HG02840 (cell line): ENCODE data around the gene CCR6.
"Not testable (repeated sequence)": the region's sequence is repeated elsewhere in the genome, so short reads cannot be mapped to it uniquely, and the experiment has no call there.

ENCODE experiments used
- ATAC-seq: cut with Tn5 transposase; IDR thresholded peaks from one replicate; pipeline ENCODE4 v1.9.1; 2021; ENCODE audit warnings: mild to moderate bottlenecking, moderate library complexity, moderate number of reproducible peaks; ENCODE audit not compliant: unreplicated experiment, low FRiP score

The CCR6 gene

DNA sequence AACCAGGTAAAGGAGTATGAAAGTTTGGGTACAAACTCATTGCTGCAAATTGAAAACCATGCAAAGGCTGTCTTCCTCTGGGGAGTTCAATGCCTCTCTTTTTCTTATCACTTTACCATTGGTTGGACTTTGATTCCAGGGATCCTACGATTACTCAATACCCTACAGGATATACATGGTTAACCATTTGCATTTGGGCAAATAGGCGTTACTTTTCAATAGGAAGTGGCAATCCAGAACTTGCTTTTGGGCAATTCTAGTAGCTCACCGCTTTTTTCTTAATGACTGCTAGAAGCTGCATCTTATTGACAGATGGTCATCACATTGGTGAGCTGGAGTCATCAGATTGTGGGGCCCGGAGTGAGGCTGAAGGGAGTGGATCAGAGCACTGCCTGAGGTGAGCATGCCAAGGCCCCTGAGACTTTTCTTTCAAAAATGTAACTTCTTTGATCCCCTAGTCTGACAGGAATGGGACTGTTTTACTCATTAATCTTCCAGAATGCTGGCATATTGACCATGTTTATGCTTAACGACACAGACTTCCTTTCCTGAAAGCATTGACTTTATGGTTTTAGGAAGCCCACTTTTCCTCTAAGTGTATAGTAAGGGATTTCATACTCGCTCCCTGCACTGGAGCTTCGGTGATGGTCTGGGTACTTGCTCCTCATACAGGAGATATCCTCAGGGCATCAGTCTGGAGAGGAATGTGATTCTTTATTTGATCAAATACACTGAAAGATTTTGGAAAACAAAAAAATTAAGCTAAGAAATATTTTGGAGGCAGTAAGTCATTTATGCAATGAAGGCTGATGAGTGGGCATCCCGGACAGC lies at the start of gene CCR6:
Gene CCR6, plus strand, starts transcription at position 270 of the 831 bp plus-strand sequence. CDS start 13,039 bp downstream, outside the sequence.
- no peak for ATAC-seq

DNA sequence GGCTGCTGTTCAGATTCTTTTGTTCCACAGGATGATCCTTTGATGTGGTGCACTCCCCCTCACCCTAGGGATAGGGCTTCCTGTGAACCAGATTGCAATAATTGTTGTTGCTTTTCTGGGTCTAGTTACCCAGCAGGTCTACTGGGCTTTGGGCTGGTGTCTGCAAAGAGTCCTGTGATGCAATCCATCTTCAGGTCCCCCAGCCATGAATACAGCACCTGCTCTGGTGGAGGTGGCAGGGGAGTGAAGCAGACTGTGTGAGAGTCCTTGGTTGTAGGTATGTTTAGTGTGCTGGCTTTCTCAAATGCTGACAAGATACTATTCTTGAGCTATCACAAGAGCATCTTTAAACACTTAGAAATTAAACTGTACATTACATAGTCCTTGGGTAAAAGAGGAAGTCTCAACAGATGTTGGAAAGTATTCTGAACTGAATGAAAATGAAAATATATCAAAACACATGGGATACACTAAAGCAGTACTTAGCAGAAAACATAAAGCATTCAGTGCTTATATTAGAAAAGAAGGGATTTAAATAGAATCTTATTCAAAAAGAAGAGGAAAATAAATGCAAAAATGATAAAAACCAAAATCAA lies 49.1 kb upstream of the CCR6 start:
- no peak for ATAC-seq

DNA sequence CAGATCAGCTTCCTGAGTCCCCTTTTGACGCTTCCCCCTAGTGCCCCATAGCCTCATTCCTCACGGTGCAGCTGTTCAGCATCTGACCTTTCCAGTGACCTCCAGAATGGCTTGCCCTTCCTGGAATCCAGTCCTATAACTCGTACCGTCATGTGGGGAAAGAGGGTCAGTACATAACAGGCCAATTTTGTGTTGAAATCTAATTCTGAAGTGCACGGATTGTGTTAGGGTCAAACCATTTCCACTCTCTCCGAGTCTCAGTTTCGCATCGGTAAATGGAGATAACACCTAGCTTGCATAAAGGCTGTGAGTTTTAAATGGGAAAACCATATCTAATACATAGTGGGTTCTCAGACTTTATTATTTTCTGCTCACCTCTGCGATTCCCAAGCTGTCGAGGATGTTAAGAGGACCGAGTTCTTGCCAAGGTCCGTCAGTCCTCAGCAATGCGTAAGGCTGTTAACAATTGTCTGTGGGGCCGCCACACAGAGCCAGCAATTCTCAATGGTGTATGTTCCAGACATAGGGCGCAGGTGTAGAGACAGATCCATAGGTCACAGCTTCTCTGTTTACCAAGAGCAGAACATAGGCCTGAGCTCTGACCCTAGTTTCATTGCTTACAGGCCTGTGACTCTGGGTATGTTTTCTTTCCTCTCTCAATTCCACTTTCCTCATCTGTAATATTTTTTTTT lies 45.5 kb upstream of the CCR6 start:
- no peak for ATAC-seq

DNA sequence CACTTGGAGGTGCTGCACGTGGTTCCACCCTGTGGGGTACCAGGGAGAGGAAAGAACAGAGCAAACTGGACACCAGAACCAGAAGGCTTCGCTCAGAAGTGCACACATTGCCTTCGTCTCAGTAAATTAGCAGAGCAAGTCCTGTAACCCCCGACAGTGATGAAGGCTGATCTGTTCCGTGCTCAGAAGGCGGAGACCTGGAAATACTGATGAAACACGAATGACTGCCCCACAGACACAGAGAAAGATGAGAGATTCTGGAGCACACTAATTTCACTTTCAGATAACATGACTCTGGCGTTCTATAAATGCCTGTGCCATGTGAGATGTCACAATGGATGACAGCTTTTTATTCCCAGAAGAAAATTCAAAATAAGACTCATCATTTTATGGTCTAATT lies 44.2 kb upstream of the CCR6 start:
- no peak for ATAC-seq

DNA sequence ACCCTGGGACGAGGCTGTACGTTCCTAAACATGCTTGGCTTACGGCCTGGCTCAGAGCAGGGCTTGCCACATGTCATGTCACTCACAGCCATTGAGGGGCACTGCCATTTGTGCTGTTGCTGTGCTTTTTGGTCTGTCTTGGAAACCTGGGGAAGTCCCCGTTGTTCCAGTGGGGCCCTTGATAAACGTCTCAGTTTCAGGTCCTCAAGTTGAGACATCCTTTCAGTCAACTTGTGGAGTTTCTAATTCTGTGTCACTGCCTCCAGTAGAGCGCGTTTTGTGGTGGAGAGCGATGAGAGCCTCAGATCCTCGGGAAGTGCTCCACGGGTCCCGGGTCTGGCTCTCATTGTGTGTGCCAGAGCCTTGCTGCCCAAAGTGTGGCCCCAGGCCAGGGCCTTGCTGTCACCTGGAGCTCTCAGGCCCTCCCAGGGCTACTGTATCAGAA lies 43.0 kb upstream of the CCR6 start:
- peak; percentile 98 for ATAC-seq

DNA sequence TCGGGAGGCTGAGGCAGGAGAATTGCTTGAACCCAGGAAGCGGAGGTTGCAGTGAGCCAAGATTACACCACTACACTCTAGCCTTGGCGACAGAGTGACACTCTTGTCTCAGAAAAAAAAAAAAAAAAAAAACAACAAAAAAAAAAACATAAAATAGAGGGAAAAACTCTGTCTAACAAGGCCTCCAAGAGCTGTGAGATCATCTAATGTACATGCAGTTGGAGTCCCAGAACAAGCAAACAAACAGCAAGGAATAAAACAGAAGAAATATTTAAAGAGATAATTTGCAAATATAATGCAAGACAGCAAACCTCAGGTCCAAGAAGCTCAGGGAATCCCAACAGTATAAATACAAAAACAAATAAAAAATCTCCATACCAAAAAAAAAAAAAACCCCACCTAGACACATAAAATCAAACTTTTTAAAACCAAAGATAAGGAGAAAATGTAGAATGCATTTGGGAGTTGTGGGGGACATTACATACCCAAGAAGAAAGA lies 35.0 kb upstream of the CCR6 start:
- no peak for ATAC-seq

DNA sequence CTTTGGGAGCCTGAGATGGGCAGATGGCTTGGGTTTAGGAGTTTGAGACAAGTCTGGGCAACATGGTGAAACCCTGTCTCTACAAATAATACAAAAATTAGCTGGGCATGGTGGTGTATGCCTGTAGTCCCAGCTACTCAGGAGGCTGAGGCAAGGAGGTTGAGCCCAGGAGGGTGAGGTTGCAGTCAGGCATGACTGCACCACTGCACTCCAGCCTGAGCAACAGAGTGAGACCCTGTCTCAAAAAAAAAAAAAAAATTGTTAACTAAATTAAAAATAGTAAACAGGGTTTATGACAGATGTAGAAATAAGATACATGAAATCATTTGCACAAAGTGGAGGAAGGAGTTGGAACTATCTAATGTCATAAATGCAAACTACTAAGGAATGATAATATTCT lies 34.2 kb upstream of the CCR6 start:
- not testable (repeated sequence) for ATAC-seq

DNA sequence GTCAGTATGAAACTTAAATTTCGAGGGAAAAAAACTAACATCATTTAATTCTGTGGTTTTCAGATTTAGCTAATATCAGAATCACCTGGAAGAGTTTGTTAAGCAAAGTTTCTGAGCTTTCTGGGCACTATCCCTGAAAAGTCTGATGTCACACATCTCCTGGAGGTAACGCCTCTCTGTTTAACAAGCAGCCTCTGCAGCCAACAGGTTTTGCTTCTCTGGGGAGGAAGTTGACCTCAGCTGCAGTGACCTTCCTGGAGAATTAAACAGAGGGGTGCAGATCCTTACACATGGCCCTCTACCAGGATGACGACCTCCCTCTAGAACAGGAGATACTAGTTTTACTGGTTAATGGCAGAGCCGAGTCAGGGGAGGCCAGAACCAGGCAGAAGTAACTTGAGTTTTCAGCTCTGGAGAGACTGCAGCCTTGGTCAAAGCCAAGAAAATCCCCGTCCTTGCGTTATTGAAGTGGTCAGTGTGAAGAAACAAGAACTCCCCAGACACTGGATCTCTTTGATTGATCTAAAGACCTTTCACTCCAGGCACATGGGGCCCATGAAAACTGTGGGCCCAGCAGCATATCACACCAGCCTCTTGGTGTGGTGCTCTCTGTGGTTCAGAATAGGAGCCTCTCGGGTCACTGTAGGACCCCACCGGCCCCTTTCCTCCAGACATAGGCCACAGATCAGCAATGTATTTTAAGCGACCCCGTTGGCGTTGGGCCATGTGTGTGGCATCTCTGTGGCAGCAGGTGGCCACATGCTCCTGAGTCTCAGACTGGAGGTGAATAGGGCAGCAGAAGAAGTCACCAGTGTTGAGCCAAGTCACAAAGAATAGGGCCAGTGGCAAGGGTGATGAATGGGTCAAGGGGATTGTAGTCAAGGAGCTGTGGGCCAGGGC lies 33.4 kb upstream of the CCR6 start:
- ATAC-seq, result no peak

DNA sequence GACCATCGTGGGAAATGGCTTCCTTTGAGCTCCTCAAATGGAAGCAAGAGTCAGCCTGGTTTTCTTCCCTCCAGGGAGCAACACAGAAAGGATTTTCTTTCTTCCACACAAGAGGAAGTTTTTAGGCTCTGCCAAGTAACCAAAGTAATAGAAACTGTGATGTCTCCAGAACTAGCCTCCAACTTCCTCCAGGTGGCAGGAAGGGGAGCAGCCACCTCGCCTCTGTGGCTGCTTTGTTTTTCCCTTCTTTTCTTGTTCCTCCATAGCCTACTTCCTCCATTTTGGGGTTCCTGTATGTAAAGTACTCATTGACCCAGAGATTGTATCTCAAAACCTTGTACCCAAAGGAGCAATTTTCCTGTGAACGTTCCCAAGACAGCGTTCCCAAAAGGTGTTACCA lies 32.7 kb upstream of the CCR6 start:
- ATAC-seq, result no peak

DNA sequence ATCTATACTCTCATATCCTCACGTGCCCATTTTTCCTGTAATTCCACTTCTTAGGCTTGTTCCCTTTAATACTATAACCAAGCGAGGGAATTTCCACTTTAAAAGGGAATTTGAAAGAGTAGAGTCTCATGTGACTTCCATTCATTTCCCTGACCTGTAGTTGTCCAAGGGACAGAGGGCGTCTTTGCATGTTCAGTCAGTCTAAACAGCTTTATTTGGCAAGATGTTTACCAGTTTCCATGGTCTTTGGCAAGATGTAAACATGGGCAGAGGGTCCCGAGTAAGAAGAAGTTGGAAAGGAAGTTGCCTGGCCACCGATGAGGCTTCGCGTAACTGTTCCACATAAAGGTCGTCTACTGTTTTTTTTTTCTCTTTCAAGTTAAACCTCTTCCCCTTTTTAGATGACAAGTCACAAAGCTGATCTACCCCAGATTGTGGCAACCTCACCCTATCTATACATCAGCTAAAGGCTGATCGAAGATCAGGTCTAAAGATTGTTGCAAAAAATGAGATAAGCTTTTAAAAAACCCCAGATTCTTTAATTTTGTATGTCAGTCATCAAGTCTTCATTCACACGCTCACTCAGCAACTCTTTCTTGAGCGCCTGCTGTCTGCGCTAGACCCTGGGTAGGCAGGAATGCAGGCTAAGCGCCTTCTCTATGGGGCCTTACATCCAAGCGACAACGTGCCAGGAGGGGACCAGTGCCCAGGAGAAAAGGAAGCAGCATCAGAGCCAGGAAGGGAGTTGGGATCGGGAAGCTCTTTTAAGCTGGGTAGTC lies 31.7 kb upstream of the CCR6 start:
- ATAC-seq, result no peak

DNA sequence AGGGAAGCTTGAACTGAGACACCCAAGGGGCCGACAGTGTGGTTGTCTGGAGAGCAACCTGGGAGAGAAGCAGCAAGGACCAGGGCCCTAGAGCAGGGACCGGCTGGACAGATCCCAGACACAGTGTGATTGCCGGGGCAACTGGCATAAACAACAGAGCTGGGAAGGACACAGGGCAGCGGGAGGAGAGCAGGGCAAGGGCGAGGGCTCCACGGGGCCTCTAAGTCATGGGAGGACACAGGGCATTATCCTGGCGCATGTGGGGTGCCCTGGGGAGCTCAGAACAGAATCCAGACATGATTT lies 31.1 kb upstream of the CCR6 start:
- no peak for ATAC-seq

DNA sequence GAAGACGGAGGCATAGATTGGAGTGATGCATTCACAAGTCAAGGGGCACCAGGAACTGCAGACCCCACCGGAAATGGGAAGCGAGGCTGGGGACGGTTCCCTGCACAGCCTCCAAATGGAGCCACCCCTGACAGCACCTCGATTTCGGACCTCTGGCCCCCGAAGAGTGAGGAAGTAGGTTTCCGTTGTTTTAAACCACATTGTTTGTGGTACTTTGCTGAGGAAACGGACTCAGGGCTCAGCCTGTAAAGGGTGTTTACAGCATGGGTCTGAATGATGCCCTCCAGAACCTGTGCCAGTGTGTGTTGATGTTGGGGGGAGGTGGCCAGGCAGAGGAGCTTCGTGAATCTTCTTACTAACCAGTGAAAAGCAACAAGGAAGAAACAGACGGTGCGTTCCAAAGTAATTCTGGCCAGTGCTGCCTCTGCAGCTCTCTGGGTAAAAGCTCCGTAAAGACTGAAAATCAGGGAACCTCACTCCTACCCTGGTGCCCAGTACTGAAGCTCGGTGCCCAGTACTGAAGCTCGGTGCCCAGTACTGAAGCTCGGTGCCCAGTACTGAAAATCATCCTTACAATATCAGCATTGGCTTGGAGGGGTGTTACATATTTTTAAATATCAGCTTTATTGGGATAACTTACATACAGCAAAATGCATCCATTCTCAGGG lies 30.1 kb upstream of the CCR6 start:
- ATAC-seq, result no peak

DNA sequence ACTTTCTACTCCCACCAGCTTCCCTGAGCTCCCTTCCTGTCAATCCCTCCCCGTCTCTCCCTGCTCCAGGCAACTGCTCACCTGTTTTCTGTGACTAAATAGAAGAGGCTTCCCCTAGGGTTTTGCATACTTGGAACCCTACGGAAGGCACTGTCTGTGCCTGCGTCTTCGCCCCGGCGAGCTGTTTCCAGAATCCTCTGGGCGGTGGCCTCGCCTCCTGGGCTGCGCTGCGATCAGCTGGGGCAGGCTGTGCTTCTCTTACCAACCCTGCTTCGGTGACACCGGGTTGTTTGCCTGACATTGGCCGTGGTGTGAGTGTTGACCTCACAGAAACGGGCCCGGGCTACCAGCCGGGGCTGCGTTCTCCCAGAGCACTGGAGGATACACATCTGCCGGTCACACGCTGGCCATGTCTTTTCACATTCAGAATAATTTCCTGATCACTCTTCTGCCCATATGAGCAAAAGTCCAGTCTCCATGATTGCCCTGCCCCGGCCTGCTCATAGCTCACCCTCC lies 29.4 kb upstream of the CCR6 start:
- peak; percentile 5 for ATAC-seq

DNA sequence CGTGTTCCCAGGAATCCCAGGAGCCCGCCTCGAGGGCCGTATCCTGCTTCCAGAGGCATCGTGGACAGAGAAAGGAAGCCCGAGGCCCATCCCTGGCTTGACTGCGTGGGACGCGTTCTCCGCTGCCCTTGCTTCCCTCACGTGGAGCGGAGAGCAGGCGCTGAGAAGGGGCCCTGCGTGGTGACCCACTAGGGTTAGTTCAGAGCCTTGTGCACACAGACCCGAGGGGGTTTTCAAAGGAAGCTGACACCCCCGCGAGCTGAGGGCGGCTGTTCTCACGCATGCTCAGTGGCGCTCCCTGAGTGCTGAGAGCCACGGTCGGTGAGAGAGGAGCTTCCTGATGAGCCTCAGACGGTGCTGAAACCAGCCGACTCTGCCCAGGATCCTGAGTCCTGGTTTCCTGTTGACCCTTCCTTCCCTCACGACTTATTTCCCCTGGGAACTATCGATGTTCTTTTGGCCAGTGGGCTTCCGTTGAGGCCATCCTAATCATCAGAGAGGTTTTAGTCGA lies 28.9 kb upstream of the CCR6 start:
- peak; percentile 44 for ATAC-seq

DNA sequence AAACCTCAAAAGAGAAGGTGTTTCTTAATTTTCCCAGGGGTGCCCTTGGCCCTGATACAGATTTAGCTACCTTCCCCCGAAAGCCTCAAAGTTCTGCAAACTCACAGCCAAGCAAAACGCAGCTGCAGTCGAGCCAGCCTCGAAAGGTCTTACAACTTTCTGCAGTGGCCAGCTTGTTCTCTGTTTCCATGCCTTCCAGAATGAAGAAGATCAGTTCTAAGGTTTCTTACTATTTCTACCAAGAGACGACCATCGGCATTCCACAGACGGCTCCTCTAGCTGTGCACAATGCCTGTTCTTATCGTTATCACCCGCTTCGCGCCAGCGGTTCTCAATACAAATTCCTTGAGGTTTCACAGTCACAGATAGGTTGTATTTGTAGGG lies 28.5 kb upstream of the CCR6 start:
- ATAC-seq, result peak; percentile 7

DNA sequence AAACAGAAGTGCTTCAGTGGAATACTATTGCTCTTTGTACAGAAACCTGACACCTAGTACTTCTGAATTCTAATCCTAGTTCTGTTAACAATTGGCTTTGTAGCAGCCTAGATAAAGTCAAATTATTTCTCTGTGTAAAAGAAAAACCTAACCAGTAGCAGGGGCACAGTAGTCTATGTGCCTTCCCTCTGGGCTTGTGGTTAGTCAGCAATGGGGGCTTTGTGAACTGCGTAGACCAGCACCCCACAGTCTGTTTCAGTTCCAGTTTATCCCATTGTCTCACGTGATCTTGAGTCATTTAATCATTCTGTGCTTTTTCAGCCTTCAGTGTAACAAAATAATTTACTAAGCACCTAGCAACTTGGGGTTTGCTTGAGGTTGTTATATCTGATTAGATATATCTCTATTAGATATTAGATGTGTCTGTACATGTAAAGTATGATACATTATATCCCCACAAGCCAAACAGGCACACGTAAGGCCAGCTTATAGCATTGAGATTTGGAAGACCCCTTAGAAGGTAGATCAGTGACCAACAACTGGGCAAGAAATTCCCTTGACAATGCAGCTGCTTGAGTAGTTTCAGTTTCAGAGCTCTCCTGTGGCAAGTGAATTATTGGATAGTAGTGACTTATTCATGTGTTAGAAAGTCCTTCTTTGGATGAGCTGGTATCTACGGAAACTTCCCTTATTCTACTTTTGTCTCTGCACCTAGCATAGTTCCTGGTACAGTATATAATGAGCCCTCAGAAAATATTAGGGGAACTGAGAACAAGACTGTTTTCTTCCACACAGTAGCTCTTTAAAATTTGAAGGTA lies 27.9 kb upstream of the CCR6 start:
- ATAC-seq, result peak; percentile 42

DNA sequence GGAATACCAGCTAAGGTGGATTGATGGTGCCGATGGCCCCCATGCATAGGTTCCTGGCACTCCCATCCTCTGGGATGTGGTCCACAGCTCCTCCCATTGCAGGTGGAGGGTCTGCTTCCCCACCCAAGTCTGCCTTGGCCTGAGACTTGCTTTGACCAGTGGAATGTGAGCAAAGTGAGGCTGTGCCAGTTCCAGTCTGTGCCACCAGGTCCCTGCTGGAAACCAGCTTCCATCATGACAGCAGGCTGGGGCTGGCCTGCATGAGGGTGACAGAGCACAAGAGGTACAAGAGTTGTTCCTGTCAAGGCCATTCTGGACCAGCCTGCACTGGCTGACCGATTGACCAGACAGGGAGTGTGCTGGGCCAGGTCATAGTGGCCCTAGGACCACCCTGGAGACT lies 27.0 kb upstream of the CCR6 start:
- ATAC-seq, result no peak

DNA sequence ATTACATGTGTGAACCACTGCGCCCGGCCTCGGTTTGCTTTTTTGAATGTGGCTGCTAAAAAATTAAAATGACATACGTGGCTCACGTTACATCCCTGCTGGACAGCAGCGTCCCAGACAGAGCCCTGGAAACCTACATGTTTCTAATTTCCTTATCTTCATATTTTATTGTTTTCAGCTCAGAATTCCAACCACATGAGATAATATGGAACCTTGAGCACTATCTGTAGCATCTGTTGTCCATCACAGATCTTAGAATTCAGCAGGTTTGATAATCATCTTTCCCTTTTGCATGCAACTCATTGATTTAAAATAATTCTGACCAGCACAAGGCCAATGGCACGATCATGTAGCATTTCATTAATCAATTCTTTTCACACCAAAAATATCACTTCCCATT lies 25.9 kb upstream of the CCR6 start:
- ATAC-seq, result no peak
